Endothelial cell (in vitro differentiated cells): ENCODE results near the gene ARHGAP24. TPM values are rescaled to one million over a fixed set of nuclear protein-coding genes. Genes with fewer than 3 reads are reported as not detected.

ENCODE experiments used
- DNase-seq: peaks from one replicate; pipeline ENCODE4 v3.0.0; 2021; ENCODE audit warnings: low spot score
- H3K27ac Mint-ChIP-seq: one replicate; pipeline ENCODE4 v1.8.0; 2021; ENCODE audit warnings: mixed read lengths, inconsistent platforms; ENCODE audit not compliant: unreplicated experiment
- H3K27me3 Mint-ChIP-seq: one replicate; pipeline ENCODE4 v1.8.0; 2021; ENCODE audit warnings: mild to moderate bottlenecking, moderate library complexity, mixed read lengths, inconsistent platforms; ENCODE audit not compliant: unreplicated experiment
- H3K36me3 Mint-ChIP-seq: one replicate; pipeline ENCODE4 v1.8.0; 2021; ENCODE audit warnings: mild to moderate bottlenecking, low read depth, mixed read lengths, inconsistent platforms; ENCODE audit not compliant: unreplicated experiment
- H3K4me1 Mint-ChIP-seq: one replicate; pipeline ENCODE4 v1.8.0; 2021; ENCODE audit warnings: mild to moderate bottlenecking, mixed read lengths, inconsistent platforms; ENCODE audit not compliant: unreplicated experiment
- H3K4me3 Mint-ChIP-seq: one replicate; pipeline ENCODE4 v1.8.0; 2021; ENCODE audit warnings: mild to moderate bottlenecking, mixed read lengths, inconsistent platforms; ENCODE audit not compliant: unreplicated experiment
- H3K9me3 Mint-ChIP-seq: one replicate; pipeline ENCODE4 v1.8.0; 2021; ENCODE audit warnings: mixed read lengths, inconsistent platforms; ENCODE audit not compliant: unreplicated experiment
- CTCF ChIP-seq: fragments of 200-600 bp; sonication (generic); IDR thresholded peaks from one replicate; pipeline ENCODE4 v1.5.0; 2021; ENCODE audit warnings: antibody characterized with exemption; ENCODE audit not compliant: unreplicated experiment
- total RNA-seq: library from RNA; stranded (reverse); fragmentation: NEBNext Ultra II Directional; extraction: Animal tissue kit (Norgen Biotek cat#: 25700); gene quantifications from one replicate; pipeline ENCODE4 v1.2.1, GENCODE V29; 2021; ENCODE audit not compliant: unreplicated experiment

ARHGAP24 gene
- total RNA-seq, 1 donor from 2014 or later, result 5.0 TPM

GRCh38 chr4:85548116-85548515, 73.2 kb downstream of the ARHGAP24 start:
- Mint-ChIP-seq H3K4me1 (peaks cover 3% of the 10 kb centered on the region), H3K36me3 (no peaks in the 10 kb centered on the region), H3K4me3 (no peak overlapping the region), H3K9me3 (no peaks in the 10 kb centered on the region), H3K27me3 (no peaks in the 10 kb centered on the region), H3K27ac (no peak overlapping the region)
- DNase-seq, result no peak
- TF ChIP-seq CTCF, result no peak

- Mint-ChIP-seq H3K27me3 (no peaks in the 10 kb centered on the region), H3K4me3 (no peak overlapping the region), H3K9me3 (peaks cover 1% of the 10 kb centered on the region), H3K4me1 (peaks cover 2% of the 10 kb centered on the region), H3K36me3 (no peaks in the 10 kb centered on the region), H3K27ac (no peak overlapping the region)
- TF ChIP-seq CTCF, result no peak
- DNase-seq, result no peak
Measured at GRCh38 chr4:85548841-85549240, 73.9 kb downstream of the ARHGAP24 start.

GRCh38 chr4:85555206-85555605, 80.3 kb downstream of the ARHGAP24 start:
- H3K27me3 Mint-ChIP-seq, result peaks cover 3% of the 10 kb centered on the region
- TF ChIP-seq CTCF, result no peak
- peaks cover 5% of the 10 kb centered on the region for H3K9me3 Mint-ChIP-seq
- DNase-seq, result no peak
- no peak overlapping the region for H3K27ac Mint-ChIP-seq
- peaks cover 3% of the 10 kb centered on the region for H3K36me3 Mint-ChIP-seq
- no peaks in the 10 kb centered on the region for H3K4me1 Mint-ChIP-seq
- H3K4me3 Mint-ChIP-seq, result no peak overlapping the region

- H3K27ac Mint-ChIP-seq, result no peak overlapping the region
- no peak for DNase-seq
- peaks cover 5% of the 10 kb centered on the region for H3K9me3 Mint-ChIP-seq
- H3K27me3 Mint-ChIP-seq, result peaks cover 3% of the 10 kb centered on the region
- peaks cover 3% of the 10 kb centered on the region for H3K36me3 Mint-ChIP-seq
- no peak overlapping the region for H3K4me3 Mint-ChIP-seq
- no peak for TF ChIP-seq CTCF
- no peaks in the 10 kb centered on the region for H3K4me1 Mint-ChIP-seq
Measured at GRCh38 chr4:85556283-85556682, 81.3 kb downstream of the ARHGAP24 start.

- Mint-ChIP-seq H3K36me3 (peaks cover 3% of the 10 kb centered on the region), H3K27ac (no peak overlapping the region), H3K27me3 (peaks cover 3% of the 10 kb centered on the region)
Measured at GRCh38 chr4:85557016-85557901, 82.3 kb downstream of the ARHGAP24 start.

More at GRCh38 chr4:85557016-85557901, 82.3 kb downstream of the ARHGAP24 start:
- DNase-seq, result no peak
- H3K4me3 Mint-ChIP-seq, result peak overlapping the region; percentile 43
- no peaks in the 10 kb centered on the region for H3K4me1 Mint-ChIP-seq
- peaks cover 5% of the 10 kb centered on the region for H3K9me3 Mint-ChIP-seq
- no peak for TF ChIP-seq CTCF
